ENCODE measurements around the gene OTC.
A peak's percentile ranks its signal among the peaks of the same experiment; 100 is the strongest.

OTC gene

GRCh38 chrX:38352362-38352761 lies at the start of gene OTC:
OTC (plus strand) TSS chrX:38352604; CDS start chrX:38352697, 93 bp downstream.
- DNase-seq: no peak

DNA sequence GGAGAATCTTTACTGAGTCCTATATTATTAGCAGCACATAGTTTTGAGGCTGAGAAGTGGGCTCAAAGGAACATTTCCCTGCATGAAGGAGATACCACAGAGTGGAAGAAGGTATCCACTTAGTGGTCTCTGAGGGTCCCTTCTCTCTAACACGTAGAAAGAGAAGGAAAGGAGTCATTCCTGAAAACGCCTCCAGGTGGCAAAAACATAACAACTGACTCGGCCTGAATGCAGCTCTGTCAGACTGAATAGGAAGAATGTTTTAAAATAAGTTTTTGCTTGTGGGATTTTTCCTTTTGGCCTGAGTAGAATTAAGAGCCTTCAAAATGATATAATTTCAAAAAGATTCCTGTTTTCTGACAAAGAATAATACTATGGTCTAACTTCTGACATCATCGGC lies 48.4 kb upstream of the OTC start:
- peak in 1 of 2 experiments; percentile 23 for DNase-seq

DNA sequence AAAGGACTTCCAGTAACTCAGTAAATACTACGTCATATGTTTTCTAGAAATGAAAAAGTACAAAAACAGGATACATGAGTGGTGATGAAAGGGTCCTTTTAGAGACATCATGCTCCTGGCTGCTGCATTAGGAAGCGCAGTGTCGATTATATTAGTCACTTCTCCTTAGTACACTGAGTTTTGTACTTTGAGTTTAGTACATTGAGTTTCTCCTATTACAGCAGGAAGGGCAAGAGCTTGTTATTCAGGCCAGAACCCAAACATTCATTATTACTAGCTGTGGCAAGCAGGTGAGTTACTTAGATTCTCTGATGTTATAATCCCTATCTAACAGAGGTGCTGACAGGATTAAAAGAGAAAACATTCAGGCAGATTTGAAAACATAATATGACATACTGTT lies 46.4 kb upstream of the OTC start:
- no peak for DNase-seq

DNA sequence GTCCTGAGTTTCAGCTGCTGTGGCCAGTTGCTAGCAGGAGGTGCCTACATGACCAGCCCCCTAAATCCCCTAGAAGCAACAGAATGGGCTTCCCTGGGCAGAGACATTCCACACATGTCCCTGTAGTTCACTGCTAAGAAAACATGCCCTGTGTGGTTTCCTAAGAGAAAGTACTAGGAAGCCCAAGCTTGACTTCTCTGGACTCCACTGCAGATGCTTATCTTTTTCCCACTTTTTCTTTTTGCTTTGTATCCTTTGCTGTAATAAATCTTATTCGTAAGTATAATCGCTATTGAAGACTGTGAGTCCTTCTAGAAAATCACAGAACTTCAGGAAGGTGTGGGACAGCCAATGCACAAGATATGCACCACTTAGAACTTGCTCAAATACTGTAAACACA lies 40.7 kb upstream of the OTC start:
- no peak for DNase-seq

DNA sequence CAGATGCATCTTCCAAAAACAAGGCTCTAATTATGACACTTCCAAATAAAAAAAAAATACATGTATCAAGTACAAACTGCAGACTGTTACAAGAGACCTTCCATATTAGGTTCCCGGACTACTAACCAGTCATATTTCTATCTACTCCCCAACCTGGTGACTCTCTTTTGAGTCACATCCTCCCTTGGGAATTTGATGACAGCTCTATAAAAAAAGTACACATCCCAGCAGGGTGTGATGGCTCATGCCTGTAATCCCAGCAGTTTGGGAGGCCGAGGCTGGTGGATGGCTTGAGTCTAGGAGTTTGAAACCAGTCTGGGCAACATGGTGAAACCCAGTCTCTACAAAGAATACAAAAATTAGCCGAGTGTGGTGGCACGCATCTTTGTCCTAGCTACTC lies 40.0 kb upstream of the OTC start:
- no peak for DNase-seq

DNA sequence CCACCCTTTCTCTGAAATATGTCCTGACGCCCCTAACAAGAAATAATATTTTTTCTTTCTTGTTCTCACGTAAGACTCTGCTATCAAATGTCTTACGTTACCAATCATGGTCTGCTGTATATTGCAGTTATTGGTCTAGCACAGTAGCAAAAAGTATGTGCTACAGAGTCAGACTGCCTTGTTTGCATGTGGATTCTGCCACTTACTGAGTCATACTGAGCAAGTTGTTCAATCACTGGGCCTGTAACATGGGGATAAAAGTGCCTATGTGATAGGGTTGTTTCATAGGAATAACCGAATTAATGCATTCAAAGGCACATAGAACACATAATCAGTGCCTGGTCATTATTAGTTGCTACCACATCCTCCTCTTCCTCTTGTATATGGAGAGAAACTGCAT lies 39.2 kb upstream of the OTC start:
- no peak for DNase-seq

DNA sequence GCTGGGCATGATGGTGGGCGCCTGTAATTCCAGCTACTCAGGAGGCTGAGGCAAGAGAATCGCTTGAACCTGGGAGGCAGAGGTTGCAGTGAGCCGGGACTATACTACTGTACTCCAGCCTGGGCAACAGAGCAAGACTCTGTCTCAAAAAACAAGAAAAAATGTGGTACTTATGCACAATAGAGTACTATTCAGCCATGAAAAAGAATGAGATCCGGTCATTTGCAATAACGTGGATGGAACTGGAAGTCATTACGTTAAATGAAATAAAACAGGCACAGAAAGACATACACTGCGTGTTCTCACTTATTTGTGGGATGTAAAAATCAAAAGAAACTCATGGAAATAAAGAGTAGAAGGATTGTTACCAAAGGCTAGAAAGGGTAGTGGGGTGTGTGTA lies 37.2 kb upstream of the OTC start:
- no peak for DNase-seq

- DNase-seq: peak; percentile 13 to 38
These were observed 34.2 kb upstream of the OTC start for GRCh38 chrX:38318196-38318595.

DNA sequence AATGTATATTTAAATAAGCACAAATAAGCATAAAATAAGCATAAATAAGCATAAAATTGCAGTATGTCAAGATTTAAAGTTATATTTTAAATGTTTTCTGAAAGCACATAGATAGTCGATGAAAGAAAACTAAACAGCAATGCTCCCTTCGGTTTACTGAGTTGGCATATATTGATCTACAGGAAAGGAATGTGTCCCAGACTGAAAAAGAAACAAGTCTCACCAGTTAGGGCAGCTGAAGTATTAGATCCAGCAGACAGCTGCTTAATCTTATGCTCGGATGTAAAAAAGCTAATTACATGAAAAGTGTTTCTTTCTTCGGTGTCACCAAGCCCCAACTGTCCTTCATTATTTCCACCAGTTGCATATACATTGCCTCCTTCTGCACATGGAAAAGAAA lies 33.8 kb upstream of the OTC start:
- no peak for DNase-seq

DNA sequence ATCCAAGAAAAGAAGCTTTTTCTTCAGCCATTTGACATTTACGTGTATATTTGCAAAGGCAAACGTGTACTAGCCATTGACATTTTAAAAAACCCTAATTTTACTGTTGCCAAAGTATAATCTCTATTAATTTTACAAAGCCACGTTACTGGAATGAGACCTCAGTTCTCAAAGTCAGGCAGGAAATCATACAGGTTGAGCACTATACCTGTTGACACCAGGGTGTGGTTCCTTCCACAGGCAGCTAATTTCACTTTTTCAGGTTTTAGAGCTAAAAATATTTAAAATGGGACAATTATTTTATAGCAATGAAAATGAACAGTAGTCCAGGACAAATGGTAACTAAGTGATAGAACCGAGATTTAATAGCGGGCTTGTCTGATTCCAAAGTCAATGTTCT lies 31.6 kb upstream of the OTC start:
- no peak for DNase-seq

GRCh38 chrX:38326086-38326485 lies 26.3 kb upstream of the OTC start:
- DNase-seq: no peak

- peak; percentile 80 to 89 for DNase-seq
These were observed 25.2 kb upstream of the OTC start, which contains the start of gene RPGR for GRCh38 chrX:38327007-38327774. RPGR (minus strand) TSS chrX:38327509; CDS start chrX:38327367, 142 bp downstream.

DNA sequence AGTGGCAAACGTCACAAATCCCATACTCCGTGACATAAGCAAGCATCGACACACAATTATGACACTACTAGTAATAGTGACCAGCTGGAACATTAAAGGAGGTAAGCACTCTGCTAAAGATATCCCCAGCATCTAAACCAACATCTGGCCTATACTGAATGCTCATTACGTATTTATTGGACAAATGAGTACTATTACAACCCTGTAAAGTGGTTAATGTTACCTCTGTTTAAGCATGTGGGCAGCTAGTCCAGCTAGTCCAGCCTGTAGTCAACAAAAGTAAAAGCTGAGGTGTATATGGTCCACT lies 24.7 kb upstream of the OTC start:
- DNase-seq: peak in 1 of 2 experiments; percentile 40

- no peak for DNase-seq
These were observed 19.9 kb upstream of the OTC start for GRCh38 chrX:38332505-38332904.

GRCh38 chrX:38335382-38335781 lies 17.0 kb upstream of the OTC start:
- no peak for DNase-seq

DNA sequence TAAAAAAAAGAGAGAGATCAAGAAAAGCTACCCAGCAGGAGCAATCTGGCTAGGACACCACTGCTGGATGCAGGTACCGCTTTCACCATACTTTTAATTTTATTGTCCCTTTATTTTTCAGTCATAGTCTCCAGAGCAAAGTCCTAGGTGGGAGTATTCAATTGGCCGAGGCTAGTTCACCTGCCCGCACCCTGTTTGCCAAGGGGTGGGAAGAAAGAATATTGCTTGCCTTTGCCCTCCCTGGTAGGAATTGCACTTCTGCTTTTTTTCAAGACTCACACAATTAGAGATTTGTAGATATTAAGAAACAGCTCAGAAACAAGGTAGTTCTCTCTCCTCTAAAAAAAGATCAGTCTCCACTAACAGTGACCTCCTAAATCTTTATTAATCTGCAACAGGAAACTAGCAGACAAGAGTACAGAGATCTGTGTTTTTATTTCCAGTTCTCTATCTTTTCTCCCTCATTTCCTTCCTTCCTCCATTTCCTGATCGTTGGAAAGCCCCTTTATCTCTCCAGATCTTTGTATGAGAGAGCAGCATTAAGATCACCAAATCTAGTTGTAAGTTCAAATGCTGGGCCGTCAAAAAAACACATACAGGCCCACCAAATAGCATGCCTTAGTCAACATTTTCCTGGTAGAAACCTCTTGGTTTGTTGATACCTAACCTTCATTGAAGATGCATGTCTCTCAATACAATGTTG lies 15.7 kb upstream of the OTC start:
- DNase-seq: peak in 1 of 2 experiments; percentile 12

- DNase-seq: no peak
These were observed 11.0 kb upstream of the OTC start for GRCh38 chrX:38341442-38341841.

DNA sequence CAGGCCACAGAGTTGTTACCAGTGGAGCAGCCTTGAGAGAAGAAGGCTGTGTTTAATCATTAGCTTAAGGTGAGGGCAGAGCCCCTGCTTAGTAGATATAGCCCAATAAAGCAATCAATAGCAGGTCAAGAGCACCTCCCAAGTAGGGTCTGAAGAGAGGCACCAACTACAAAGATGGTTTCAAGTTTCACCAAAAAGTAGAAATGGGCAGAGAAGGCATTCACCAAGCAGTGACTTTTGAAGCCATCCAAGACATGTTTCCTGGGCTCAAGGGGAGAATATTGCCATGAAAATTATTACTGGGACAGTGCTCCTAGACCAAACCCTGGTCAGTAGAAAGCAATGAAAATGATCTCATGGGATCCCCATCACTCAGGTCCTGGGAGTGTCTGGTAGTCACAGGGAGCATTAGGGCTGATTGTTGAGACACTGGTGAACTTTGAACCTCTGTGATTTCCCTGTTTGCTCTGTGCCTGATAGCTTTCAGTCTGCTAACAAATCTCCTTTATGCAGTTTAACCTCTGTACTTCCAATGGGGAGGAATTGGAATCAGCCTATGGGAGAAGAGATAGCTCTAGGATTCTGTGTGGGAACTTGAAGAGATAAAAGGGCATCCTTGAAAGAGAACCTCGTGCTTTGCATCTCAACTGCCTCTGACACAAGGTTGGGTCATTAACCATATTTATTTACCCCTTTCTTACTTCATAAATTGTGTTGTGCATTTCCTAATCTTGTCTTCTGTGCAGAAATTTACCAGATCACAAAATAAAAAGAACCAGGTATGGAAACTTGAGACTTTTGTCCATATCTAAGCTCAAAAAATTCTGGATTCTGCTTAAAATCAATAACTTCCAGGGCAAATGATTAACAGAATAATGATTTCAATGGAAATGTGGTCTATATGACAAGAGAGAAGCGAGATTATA lies 9.3 kb upstream of the OTC start:
- no peak for DNase-seq

DNA sequence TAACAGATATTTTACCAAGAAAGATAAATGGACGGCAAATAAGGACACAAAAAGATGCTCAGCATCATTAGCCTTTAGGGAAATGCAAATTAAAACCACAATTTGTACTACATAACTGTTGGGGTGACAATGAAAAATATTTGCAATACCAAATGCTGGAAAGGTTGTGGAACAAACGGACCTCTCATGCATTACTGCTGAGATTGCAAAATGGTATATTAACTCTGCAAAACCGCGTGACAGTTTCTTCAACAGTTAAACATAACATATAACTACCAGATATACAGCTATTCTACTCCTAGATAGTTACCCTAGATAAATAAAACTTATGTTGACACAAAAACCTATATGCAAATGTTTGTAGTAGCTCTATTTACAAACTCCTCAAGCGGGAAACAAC lies 6.3 kb upstream of the OTC start:
- DNase-seq: no peak

- DNase-seq: peak; percentile 81 to 84
These were observed 5.3 kb upstream of the OTC start for GRCh38 chrX:38347136-38347535.

DNA sequence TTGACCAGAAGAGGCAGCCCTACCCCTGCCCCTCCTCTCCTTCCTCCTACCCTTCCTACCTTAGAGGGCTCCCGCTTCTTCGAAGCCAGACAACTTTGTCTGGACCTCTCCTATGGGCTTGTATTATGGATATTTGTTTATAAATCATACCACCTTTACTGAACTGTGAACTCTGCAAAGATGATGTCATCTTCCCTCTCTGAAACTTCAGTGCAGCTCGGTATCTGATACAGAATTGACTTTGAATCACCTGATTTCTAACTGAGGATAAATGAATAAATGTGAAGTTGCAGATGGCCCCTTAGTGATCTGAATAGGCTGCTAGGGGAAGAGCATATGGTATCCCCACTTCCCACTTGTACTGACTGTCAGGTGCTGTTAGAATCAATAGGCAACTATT lies 1.1 kb upstream of the OTC start:
- DNase-seq: no peak

GRCh38 chrX:38356401-38356800 lies 4.0 kb downstream of the OTC start:
- no peak for DNase-seq
